ENCODE data around the gene NBAS.
"Not testable (repeated sequence)": the region's sequence is repeated elsewhere in the genome, so short reads cannot be mapped to it uniquely, and the experiment has no call there.

Gene NBAS

DNA sequence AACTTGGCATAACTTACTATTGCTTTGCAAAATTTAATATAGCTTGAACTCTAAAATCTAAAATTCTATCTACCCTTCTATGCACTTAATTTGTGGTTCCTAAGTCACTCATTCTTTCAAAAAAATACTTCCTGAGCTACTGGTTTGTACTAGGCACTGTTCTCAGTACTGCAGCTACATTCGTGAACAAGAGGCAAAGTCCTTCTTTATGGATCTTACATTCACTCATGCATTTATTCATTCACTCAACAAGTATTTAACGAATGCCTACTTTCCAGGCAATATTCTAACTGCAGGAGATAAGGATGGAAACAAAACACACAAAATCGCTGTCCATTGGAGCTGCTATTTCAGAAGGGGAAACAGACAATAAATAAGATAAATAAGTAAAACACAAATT, 104.8 kb downstream of the NBAS start:
- DNase-seq = no peak

DNA sequence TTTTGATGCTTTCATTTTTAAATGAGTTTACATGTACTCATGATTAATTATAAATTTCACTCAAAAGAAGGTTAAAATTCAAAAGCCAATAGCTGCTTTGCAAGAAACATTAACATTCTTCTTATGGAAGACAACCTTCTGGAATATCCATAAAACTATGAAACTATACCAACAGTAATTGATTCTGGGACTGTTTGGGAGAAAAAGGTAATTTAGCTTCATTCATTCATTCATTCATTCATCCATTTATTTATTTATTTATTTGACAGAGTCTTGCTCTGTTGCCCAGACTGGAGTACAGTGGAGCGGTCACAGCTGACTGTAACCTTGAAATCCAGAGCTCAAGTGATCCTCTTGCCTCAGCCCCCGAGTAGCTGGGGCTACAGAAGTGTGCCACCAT, 110.3 kb downstream of the NBAS start:
- DNase-seq = no peak

DNA sequence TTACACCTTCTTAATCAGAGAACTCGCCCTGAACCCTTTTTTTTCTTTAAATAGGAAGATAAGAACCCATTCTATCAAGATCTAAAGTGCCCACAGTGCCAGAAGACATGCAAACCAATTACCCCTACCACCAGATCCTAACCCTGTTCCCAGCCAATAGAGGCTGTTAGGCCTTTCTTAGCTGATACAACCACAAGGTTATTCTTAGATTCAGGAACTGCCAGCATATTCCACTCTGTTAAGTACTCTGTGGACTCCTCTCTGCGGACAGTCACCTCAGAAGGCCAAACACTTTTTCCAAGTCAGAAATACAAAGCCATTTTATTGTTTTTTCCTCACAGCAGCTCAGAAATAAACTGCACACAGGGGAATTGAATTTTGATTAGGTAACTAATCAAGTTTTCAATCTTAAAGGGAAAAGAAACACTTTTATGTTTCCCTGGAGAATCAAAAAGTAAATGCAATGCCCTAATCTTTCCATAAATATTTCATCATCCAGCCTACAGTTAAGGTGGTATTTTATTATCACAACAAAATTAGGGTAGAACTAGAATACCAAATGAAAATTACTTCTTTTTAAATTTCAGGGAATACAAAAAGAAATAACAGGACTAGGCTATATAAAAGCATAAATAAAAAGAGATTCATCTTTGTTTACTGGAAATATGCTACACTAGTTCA, 111.4 kb downstream of the NBAS start:
- DNase-seq = no peak

- no peak for DNase-seq
Observed at GRCh38 chr2:15448250-15448839, 112.8 kb downstream of the NBAS start.

DNA sequence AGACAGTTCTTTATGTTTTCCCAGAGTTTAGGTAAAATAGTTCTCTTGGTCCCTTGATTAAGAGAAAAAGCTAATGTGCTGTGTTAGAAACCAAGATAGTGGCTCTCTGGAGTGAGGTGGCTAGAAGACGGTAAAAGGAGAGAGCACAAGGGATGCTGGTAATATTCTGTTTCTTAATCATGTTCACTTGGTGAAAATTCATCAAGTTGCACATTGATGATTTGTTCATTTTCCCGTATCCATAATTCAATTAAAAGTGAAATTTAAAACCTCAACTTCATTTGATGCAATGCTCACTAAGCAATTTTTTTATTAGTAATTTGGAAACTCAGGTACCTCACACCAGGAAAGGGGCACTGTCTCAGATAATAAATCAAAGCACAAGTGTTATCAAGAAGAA, 113.8 kb downstream of the NBAS start:
- DNase-seq = no peak

DNA sequence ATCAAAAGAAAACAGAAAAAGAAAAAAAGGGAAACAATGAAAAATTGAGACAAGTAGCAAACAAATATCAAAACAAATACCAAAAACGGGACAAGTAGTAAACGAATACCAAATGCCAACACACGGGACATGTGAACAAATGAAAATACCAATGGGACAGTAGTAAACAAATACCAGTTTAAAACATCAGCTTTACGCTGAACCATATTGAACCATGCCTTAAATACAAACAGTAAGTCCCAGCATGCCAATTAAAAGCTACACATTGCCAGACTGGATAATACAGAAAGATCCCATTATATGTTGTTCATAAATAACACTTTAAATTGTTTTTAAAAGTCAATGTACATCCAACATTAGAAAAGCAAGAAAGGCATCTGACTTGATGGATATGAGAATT, 114.2 kb downstream of the NBAS start:
- no peak for DNase-seq

- DNase-seq = no peak
Observed at GRCh38 chr2:15445891-15446562, 115.1 kb downstream of the NBAS start.

DNA sequence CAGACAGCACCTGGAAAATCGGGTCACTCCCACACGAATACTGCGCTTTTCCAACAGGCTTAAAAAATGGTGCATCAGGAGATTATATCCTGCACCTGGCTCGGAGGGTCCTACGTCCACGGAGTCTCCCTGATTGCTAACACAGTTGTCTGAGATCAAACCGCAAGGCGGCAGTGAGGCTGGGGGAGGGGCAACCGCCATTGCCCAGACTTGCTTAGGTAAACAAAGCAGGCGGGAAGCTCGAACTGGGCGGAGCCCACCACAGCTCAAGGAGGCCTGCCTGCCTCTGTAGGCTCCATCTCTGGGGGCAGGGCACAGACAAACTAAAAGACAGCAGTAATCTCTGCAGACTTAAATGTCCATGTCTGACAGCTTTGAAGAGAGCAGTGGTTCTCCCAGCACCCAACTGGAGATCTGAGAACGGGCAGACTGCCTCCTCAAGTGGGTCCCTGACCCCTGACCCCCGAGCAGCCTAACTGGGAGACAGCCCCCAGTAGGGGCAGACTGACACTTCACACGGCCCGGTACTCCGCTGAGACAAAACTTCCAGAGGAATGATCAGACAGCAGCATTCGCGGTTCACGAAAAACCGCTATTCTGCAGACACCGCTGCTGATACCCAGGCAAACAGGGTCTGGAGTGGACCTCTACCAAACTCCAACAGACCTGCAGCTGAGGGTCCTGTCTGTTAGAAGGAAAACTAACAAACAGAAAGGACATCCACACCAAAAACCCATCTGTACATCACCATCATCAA, 121.2 kb downstream of the NBAS start:
- not testable (repeated sequence) for DNase-seq

GRCh38 chr2:15439366-15439765, 121.8 kb downstream of the NBAS start:
- not testable (repeated sequence) for DNase-seq

GRCh38 chr2:15436195-15436594, 124.9 kb downstream of the NBAS start:
- no peak for DNase-seq

DNA sequence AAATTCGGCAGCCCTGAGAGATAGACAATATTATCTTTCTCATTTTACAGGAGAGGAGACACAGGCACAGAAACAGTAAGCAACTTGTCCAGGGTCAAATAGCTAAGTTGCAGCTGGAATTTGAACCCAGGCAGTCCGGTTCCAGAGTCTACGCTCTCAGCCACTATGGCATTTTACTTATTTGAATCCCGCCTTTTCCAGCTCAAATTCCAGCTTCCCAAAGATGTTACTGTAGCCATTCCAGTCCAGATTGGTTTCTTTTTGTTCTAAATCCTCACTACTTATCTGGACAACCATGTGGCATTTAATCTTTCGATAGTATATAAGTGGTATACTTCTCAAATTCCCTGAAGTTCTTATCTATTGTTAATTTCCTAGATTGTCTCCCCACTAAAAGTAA, 125.7 kb downstream of the NBAS start:
- DNase-seq = no peak

DNA sequence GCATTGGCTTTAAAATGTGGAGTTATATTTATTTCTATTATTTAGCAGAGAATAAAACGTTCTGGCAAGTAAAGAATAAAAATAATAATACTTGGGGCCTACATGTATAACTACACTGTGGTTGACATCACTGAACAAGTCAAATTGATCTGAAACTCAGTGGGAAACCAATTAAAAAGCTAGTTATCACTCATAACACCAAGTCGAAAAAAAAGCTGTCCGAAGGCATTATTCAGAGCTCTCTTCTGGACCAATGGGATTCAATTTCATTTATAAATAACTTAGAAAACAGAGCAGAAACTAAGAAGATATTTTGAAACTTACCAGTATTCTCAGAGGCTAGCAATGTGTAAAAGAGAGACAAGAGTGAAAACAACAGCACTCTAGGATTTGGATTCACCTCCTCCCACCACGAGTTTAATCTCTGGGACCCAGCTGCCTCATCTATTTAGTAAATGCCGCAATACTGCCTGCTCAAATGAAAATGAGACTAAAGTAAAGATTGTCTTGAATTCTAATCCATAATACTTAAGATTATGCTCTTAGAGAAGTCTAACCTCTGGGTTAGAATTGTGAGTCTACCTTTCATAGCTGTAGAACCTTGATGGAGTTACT, 128.4 kb downstream of the NBAS start:
- no peak for DNase-seq

- no peak for DNase-seq
Observed at GRCh38 chr2:15429032-15429431, 132.1 kb downstream of the NBAS start.

DNA sequence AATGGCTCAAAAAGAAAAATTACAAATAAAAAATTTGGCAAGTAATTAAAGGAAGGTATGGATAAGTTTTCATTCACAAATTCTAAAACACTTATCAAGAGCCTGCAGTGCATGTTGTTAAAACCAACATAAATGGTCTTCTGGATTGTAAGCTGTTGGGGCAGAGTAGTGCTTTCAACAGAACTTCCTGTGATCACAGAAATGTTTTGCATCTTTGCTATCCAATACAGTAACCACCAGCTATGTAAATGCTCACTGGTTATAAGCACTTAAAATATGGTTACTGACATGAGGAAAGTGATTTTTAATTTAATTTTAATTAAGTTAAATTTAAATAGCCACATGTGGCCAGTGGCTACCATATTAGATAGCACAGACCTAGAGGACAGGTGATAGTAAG, 133.1 kb downstream of the NBAS start:
- no peak for DNase-seq

DNA sequence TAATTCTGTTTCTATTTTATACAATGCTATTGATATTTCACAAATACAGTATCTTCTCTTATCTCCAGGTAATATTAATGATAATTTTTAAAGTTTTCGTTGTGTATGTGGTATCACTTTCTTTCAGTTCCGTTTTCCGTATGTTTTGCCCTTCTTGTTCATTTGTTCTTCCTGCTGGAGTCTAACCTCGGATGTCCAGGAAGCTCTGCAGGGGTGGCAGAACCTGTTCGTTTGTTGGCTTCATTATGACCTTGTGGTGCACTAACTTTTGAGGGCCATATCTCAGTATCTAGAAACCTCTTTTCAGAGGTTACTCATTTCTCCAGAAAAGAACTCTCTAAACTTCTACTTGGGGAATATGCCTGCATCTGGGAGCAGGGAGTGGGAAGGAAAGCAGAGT, 134.5 kb downstream of the NBAS start:
- DNase-seq = no peak

GRCh38 chr2:15425712-15426111, 135.4 kb downstream of the NBAS start:
- DNase-seq = no peak

- no peak for DNase-seq
Observed at GRCh38 chr2:15421753-15422152, 139.4 kb downstream of the NBAS start.

DNA sequence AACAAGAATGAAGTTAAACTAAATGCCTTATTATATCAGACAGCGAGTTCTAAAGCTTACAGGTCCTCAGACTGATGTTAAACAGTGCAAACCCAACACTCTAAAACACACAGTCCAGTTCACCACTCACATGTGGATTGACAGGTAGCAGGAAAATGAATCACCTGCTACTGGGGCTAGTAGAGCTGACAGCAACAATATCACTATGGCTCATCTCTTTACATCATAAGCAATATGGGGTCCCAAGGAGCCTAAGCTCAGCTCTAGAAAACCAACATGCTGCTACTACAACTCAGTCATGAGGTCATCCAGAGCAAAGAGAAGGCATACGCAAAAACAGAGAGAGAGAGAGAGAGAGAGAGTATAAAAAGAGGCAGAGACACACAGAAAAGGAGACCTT, 145.4 kb downstream of the NBAS start:
- no peak for DNase-seq

GRCh38 chr2:15412779-15413178, 148.4 kb downstream of the NBAS start:
- no peak for DNase-seq

DNA sequence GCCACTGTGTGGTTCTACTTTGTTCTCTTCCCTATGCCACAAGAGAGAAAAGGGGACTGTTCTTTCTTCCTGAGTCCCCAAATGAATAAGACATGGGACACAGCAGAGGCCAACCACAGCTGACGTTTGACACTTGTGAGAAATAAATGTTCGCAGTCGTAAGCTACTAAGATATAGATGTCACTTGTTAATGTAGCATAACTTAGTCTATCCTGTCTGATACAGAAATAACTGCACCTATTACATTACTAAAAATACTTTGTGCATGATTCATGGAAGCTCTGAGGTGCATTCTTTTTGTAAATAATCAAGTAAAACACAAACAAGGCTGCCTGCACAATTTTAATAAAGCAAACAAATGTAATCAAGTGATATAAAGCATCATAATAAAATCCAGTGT, 148.8 kb downstream of the NBAS start:
- no peak for DNase-seq

GRCh38 chr2:15410884-15411283, 150.2 kb downstream of the NBAS start:
- DNase-seq = no peak

DNA sequence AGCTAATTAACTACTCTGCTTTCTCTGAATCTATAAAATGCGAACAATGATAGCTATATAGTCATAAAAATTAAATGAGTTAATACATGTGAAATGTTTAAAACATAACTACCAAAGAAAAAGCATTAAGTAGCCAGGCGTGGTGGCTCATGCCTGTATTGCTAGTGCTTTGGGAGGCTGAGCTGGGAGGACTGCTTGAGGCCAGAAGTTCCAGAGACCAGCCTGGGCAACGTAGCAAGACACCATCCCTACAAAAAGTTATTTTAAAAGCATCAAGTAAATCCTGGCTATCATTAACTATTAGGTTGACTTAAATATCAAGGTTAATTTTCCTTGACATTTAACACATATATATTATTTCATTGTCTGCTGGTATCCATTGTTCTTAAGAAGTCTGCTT, 152.4 kb downstream of the NBAS start:
- no peak for DNase-seq

- no peak for DNase-seq
Observed at GRCh38 chr2:15407666-15408065, 153.5 kb downstream of the NBAS start.
